KMS-11 (cell line): ENCODE results near the gene PCDHGA7.

ENCODE experiments used
- H2AFZ ChIP-seq: fragments of 200-600 bp; sonication (generic); 2 replicates; pipeline ENCODE4 v1.6.1; 2016; ENCODE audit warnings: antibody characterized with exemption, mixed run types, low read depth
- H3K27ac ChIP-seq: fragments of 200-600 bp; sonication (generic); 2 replicates; pipeline ENCODE4 v1.6.1; 2016; ENCODE audit warnings: mild to moderate bottlenecking, mixed run types
- H3K27me3 ChIP-seq: fragments of 200-600 bp; sonication (generic); 2 replicates; pipeline ENCODE4 v1.6.1; 2017; ENCODE audit warnings: mild to moderate bottlenecking, low read depth, mixed run types, moderate library complexity; ENCODE audit not compliant: insufficient read depth
- H3K36me3 ChIP-seq: fragments of 200-600 bp; sonication (generic); 2 replicates; pipeline ENCODE4 v1.6.1; 2017; ENCODE audit warnings: mild to moderate bottlenecking, mixed run types; ENCODE audit not compliant: insufficient read depth
- H3K4me1 ChIP-seq: fragments of 200-600 bp; sonication (generic); 2 replicates; pipeline ENCODE4 v1.6.1; 2016; ENCODE audit warnings: mild to moderate bottlenecking, low read depth, mixed run types; ENCODE audit not compliant: poor library complexity, severe bottlenecking
- H3K4me2 ChIP-seq: fragments of 200-600 bp; sonication (generic); 2 replicates; pipeline ENCODE4 v1.7.0; 2016; ENCODE audit warnings: mild to moderate bottlenecking, mixed run types
- H3K4me3 ChIP-seq: fragments of 200-600 bp; sonication (generic); IDR thresholded peaks from 2 replicates; pipeline ENCODE4 v1.6.1; 2017; ENCODE audit warnings: low read depth, low read length, mixed read lengths; ENCODE audit not compliant: insufficient read depth
- H3K79me2 ChIP-seq: fragments of 200-600 bp; sonication (generic); 2 replicates; pipeline ENCODE4 v1.6.1; 2016; ENCODE audit warnings: low read depth, mixed run types; ENCODE audit not compliant: insufficient read depth
- H3K9ac ChIP-seq: fragments of 200-600 bp; sonication (generic); 2 replicates; pipeline ENCODE4 v1.6.1; 2016; ENCODE audit warnings: mild to moderate bottlenecking, mixed run types
- H4K20me1 ChIP-seq: fragments of 200-600 bp; sonication (generic); 2 replicates; pipeline ENCODE4 v1.6.1; 2016; ENCODE audit warnings: mild to moderate bottlenecking, mixed run types; ENCODE audit not compliant: insufficient read depth
- CTCF ChIP-seq: fragments of 200-600 bp; sonication (generic); conservative IDR thresholded peaks from 2 replicates; pipeline ENCODE4 v1.6.1; 2017; ENCODE audit warnings: low read depth, mild to moderate bottlenecking, antibody characterized with exemption, low read length, moderate library complexity, mixed read lengths

PCDHGA7 gene

GRCh38 chr5:141356133-141356532, 26.4 kb upstream of the PCDHGA7 start:
- no peaks in the 10 kb centered on the region for H4K20me1 ChIP-seq
- no peaks in the 10 kb centered on the region for H3K36me3 ChIP-seq
- no peak for TF ChIP-seq CTCF
- H3K79me2 ChIP-seq, result no peaks in the 10 kb centered on the region
- H2AFZ ChIP-seq, result no peak overlapping the region
- no peaks in the 10 kb centered on the region for H3K4me1 ChIP-seq
- H3K4me2 ChIP-seq, result no peak overlapping the region
- no peak overlapping the region for H3K9ac ChIP-seq
- H3K27me3 ChIP-seq, result no peaks in the 10 kb centered on the region
- H3K4me3 ChIP-seq, result no peak overlapping the region
- H3K27ac ChIP-seq, result no peak overlapping the region

GRCh38 chr5:141356950-141357349, 25.6 kb upstream of the PCDHGA7 start:
- Histone ChIP-seq H3K4me1 (no peaks in the 10 kb centered on the region), H2AFZ (no peak overlapping the region), H4K20me1 (no peaks in the 10 kb centered on the region), H3K36me3 (no peaks in the 10 kb centered on the region), H3K79me2 (no peaks in the 10 kb centered on the region), H3K9ac (no peak overlapping the region), H3K27ac (no peak overlapping the region), H3K27me3 (no peaks in the 10 kb centered on the region), H3K4me2 (no peak overlapping the region), H3K4me3 (no peak overlapping the region)
- no peak for TF ChIP-seq CTCF

DNA sequence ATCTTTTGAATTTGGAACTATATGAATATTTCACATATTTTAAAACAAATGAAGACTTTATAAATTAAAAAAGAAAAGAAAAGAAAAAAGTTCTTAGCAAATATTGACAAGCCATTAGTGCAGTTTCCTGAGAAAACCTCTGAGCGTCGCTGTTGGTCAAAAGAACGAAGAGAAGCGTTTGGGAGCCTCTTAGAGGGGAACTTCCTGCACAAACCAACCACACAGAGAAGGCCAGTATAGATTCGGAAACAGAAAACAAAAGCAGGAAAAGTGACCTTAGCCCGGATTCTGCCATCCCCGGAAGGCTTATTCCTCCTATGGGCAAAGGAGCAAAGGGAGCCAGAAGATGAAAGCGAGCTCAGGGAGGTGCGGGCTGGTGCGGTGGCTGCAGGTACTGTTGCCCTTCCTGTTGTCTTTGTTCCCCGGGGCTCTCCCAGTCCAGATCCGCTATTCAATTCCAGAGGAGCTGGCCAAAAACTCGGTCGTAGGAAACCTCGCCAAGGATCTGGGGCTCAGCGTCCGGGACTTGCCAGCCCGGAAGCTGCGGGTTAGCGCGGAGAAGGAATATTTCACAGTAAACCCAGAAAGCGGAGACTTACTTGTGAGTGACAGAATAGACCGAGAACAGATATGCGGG, 22.6 kb upstream of the PCDHGA7 start, which contains the start of gene PCDHGB2:
Gene PCDHGB2, plus strand, starts transcription at position 205 of the 637 bp plus-strand sequence. Its CDS starts 142 bp downstream, at position 347.
- no peaks in the 10 kb centered on the region for H3K27me3 ChIP-seq
- no peak within 1 kb of the TSS for H2AFZ ChIP-seq
- H3K27ac ChIP-seq, result no peak within 1 kb of the TSS
- H4K20me1 ChIP-seq, result no peaks in the 10 kb centered on the region
- no peak within 1 kb of the TSS for H3K4me2 ChIP-seq
- no peak for TF ChIP-seq CTCF
- H3K36me3 ChIP-seq, result no peaks in the 10 kb centered on the region
- H3K4me1 ChIP-seq, result no peaks in the 10 kb centered on the region
- H3K79me2 ChIP-seq, result no peaks in the 10 kb centered on the region
- H3K9ac ChIP-seq, result no peak within 1 kb of the TSS
- H3K4me3 ChIP-seq, result no peak within 1 kb of the TSS

DNA sequence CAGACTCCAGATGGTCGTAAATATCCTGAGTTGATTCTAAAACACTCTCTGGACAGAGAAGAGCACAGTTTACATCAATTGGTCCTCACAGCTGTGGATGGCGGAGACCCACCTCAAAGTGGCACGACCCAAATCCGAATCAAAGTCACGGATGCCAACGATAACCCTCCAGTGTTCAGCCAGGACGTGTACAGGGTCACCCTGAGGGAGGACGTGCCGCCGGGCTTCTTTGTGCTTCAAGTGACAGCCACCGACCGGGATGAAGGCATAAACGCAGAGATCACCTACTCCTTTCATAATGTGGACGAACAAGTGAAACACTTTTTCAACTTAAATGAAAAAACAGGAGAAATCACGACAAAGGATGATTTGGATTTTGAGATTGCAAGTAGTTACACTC, 21.9 kb upstream of the PCDHGA7 start:
- Histone ChIP-seq H3K79me2 (no peaks in the 10 kb centered on the region), H3K4me1 (no peaks in the 10 kb centered on the region), H3K4me2 (no peak overlapping the region), H3K9ac (no peak overlapping the region), H3K36me3 (no peaks in the 10 kb centered on the region), H3K27ac (no peak overlapping the region), H3K4me3 (no peak overlapping the region), H4K20me1 (no peaks in the 10 kb centered on the region), H2AFZ (no peak overlapping the region), H3K27me3 (no peaks in the 10 kb centered on the region)
- no peak for TF ChIP-seq CTCF
